CD4-positive, CD25-positive, alpha-beta regulatory T cell (primary cell): ENCODE data around the gene CD82. TPM values are rescaled to one million over a fixed set of nuclear protein-coding genes. Genes with fewer than 3 reads are reported as not detected.

ENCODE experiments used
- ATAC-seq, 2 donors: fragments of 150-1000 bp; cut with Tn5 transposase; one replicate each; pipeline ENCODE4 v1.10.0; 2021; ENCODE audit warnings: low read depth in 2 of 2, moderate number of reproducible peaks in 2 of 2, moderate library complexity in 1 of 2
- DNase-seq, 3 donors: peaks; one replicate each; pipeline versions ENCODE4 v3.0.0 to v3.0.0-alpha.2; 2012 to 2022; ENCODE audit warnings: mixed read lengths in 1 of 3
- H3K27ac ChIP-seq: one replicate; pipeline ENCODE4 v1.7.0; 2013; ENCODE audit warnings: mild to moderate bottlenecking, low read length; ENCODE audit not compliant: insufficient read depth, poor library complexity, severe bottlenecking
- H3K27me3 ChIP-seq: one replicate; pipeline ENCODE4 v1.7.0; 2013; ENCODE audit warnings: low read length; ENCODE audit not compliant: control insufficient read depth, insufficient read depth
- H3K36me3 ChIP-seq: one replicate; pipeline ENCODE4 v1.7.0; 2013; ENCODE audit warnings: mild to moderate bottlenecking, low read length, moderate library complexity; ENCODE audit not compliant: control insufficient read depth, insufficient read depth
- H3K4me1 ChIP-seq: 2 replicates; pipeline ENCODE4 v1.7.0; 2013; ENCODE audit warnings: mild to moderate bottlenecking, low read length; ENCODE audit not compliant: insufficient read depth, control insufficient read depth, poor library complexity, severe bottlenecking
- H3K4me3 ChIP-seq: one replicate; pipeline ENCODE4 v1.7.0; 2013; ENCODE audit warnings: low read depth, mild to moderate bottlenecking, low read length, moderate library complexity
- H3K9me3 ChIP-seq, 2 experiments: 1 replicate in 1 of 2; 2 replicates in 1 of 2; pipeline ENCODE4 v1.7.0; 2013; ENCODE audit warnings: low read length in 2 of 2, mild to moderate bottlenecking in 1 of 2, moderate library complexity in 1 of 2; ENCODE audit not compliant: control insufficient read depth in 2 of 2
- H3K27ac Mint-ChIP-seq, 3 donors: one replicate each; pipeline ENCODE4 v1.8.0; 2020 to 2022; ENCODE audit warnings: mild to moderate bottlenecking in 3 of 3, mixed read lengths in 3 of 3, moderate library complexity in 2 of 3
- H3K27me3 Mint-ChIP-seq: one replicate; pipeline ENCODE4 v1.8.0; 2022; ENCODE audit warnings: mild to moderate bottlenecking, mixed read lengths
- H3K36me3 Mint-ChIP-seq: one replicate; pipeline ENCODE4 v1.8.0; 2020; ENCODE audit warnings: mixed read lengths
- H3K4me1 Mint-ChIP-seq, 4 donors: one replicate each; pipeline ENCODE4 v1.8.0; 2020 to 2022; ENCODE audit warnings: mixed read lengths in 4 of 4, mild to moderate bottlenecking in 1 of 4
- H3K4me3 Mint-ChIP-seq, 4 donors: one replicate each; pipeline ENCODE4 v1.8.0; 2020 to 2022; ENCODE audit warnings: mild to moderate bottlenecking in 4 of 4, mixed read lengths in 4 of 4, moderate library complexity in 3 of 4
- H3K9me3 Mint-ChIP-seq, 7 donors: one replicate each; pipeline ENCODE4 v1.8.0; 2020 to 2022; ENCODE audit warnings: mixed read lengths in 7 of 7, mild to moderate bottlenecking in 3 of 7, moderate library complexity in 2 of 7
- polyA plus RNA-seq, 4 donors: library from polyadenylated mRNA; unstranded; fragments of 300-500 nt; fragmentation: Illumina TruSeq; gene quantifications; one replicate each; pipeline ENCODE4 v1.2.3, GENCODE V29; 2021
- total RNA-seq: library from RNA; stranded (reverse); gene quantifications from one replicate; pipeline ENCODE4 v1.2.3, GENCODE V29; 2022

Gene CD82
- total and polyA plus RNA-seq, 5 donors from 2014 or later = 81.0 to 167 (median 132) TPM

- Histone ChIP-seq H3K27ac (no peak overlapping the region), H3K9me3 (no peaks in the 10 kb centered on the region), H3K27me3 (no peaks in the 10 kb centered on the region), H3K4me3 (no peak overlapping the region), H3K4me1 (peaks cover 79% of the 10 kb centered on the region), H3K36me3 (peaks cover 7% of the 10 kb centered on the region)
- Mint-ChIP-seq H3K27me3 (no peaks in the 10 kb centered on the region), H3K9me3 (no peaks in the 10 kb centered on the region), H3K36me3 (peaks cover 11% of the 10 kb centered on the region), H3K27ac (peak overlapping the region; percentile 23 to 87 (median 65)), H3K4me1 (peaks cover 29 to 87% (median 61%) of the 10 kb centered on the region in 4 donors), H3K4me3 (peak overlapping the region; percentile 28 to 60 (median 56))
- no peak for DNase-seq
- no peak for ATAC-seq
Measured at GRCh38 chr11:44575962-44576361, 10.5 kb downstream of the CD82 start.

- no peak for ATAC-seq
Measured at GRCh38 chr11:44576656-44577055, 11.2 kb downstream of the CD82 start.

GRCh38 chr11:44577231-44577830 lies 11.9 kb downstream of the CD82 start:
- DNase-seq (no peak), ATAC-seq (no peak)
- H3K4me3 ChIP-seq = no peak overlapping the region
- no peaks in the 10 kb centered on the region for H3K9me3 Mint-ChIP-seq
- H3K4me3 Mint-ChIP-seq = peak overlapping the region in 2 of 4 donors; percentile 30 to 74
- H3K27ac ChIP-seq = no peak overlapping the region
- peaks cover 9% of the 10 kb centered on the region for H3K36me3 ChIP-seq
- peaks cover 65% of the 10 kb centered on the region for H3K4me1 ChIP-seq
- no peaks in the 10 kb centered on the region for H3K27me3 Mint-ChIP-seq
- H3K27ac Mint-ChIP-seq = peak overlapping the region in 2 of 3 donors; percentile 79 to 87
- no peaks in the 10 kb centered on the region for H3K27me3 ChIP-seq
- peaks cover 9% of the 10 kb centered on the region for H3K36me3 Mint-ChIP-seq
- H3K9me3 ChIP-seq = peaks cover 0 to under 1% of the 10 kb centered on the region in 2 experiments
- H3K4me1 Mint-ChIP-seq = peaks cover 22 to 74% (median 51%) of the 10 kb centered on the region in 4 donors

More at GRCh38 chr11:44576656-44577055, 11.2 kb downstream of the CD82 start:
- H3K4me3 ChIP-seq = no peak overlapping the region
- H3K27ac ChIP-seq = no peak overlapping the region
- peaks cover 9% of the 10 kb centered on the region for H3K36me3 ChIP-seq
- no peaks in the 10 kb centered on the region for H3K9me3 ChIP-seq
- Mint-ChIP-seq H3K27ac (peak overlapping the region in 1 of 3 donors; percentile 87), H3K4me3 (no peak overlapping the region), H3K9me3 (no peaks in the 10 kb centered on the region), H3K36me3 (peaks cover 11% of the 10 kb centered on the region), H3K27me3 (no peaks in the 10 kb centered on the region), H3K4me1 (peaks cover 28 to 80% (median 57%) of the 10 kb centered on the region in 4 donors)
- DNase-seq = no peak
- H3K4me1 ChIP-seq = peaks cover 72% of the 10 kb centered on the region
- H3K27me3 ChIP-seq = no peaks in the 10 kb centered on the region

GRCh38 chr11:44578279-44578678 lies 12.8 kb downstream of the CD82 start:
- Histone ChIP-seq H3K4me3 (no peak overlapping the region), H3K4me1 (peaks cover 56% of the 10 kb centered on the region), H3K27ac (no peak overlapping the region), H3K36me3 (peaks cover 12% of the 10 kb centered on the region), H3K27me3 (no peaks in the 10 kb centered on the region), H3K9me3 (peaks cover 0 to 9% of the 10 kb centered on the region in 2 experiments)
- ATAC-seq (no peak), DNase-seq (no peak)
- Mint-ChIP-seq H3K27ac (peak overlapping the region; percentile 84 to 92 (median 87)), H3K9me3 (no peaks in the 10 kb centered on the region), H3K36me3 (peaks cover 13% of the 10 kb centered on the region), H3K4me3 (no peak overlapping the region), H3K27me3 (no peaks in the 10 kb centered on the region), H3K4me1 (peaks cover 14 to 68% (median 45%) of the 10 kb centered on the region in 4 donors)

- ATAC-seq (no peak), DNase-seq (no peak)
- Mint-ChIP-seq H3K36me3 (peaks cover 18% of the 10 kb centered on the region), H3K27ac (no peak overlapping the region), H3K9me3 (no peaks in the 10 kb centered on the region), H3K27me3 (no peaks in the 10 kb centered on the region), H3K4me3 (peak overlapping the region in 1 of 4 donors; percentile 43), H3K4me1 (peaks cover 13 to 63% (median 38%) of the 10 kb centered on the region in 4 donors)
- Histone ChIP-seq H3K9me3 (peaks cover 0 to 9% of the 10 kb centered on the region in 2 experiments), H3K27me3 (no peaks in the 10 kb centered on the region), H3K4me3 (no peak overlapping the region), H3K4me1 (peaks cover 45% of the 10 kb centered on the region), H3K27ac (no peak overlapping the region), H3K36me3 (peaks cover 12% of the 10 kb centered on the region)
Measured at GRCh38 chr11:44579302-44579761, 13.9 kb downstream of the CD82 start.

GRCh38 chr11:44580701-44581100 lies 15.2 kb downstream of the CD82 start:
- H3K27ac ChIP-seq = no peak overlapping the region
- H3K27ac Mint-ChIP-seq = peak overlapping the region in 1 of 3 donors; percentile 26
- DNase-seq = no peak

GRCh38 chr11:44581246-44581645 lies 15.8 kb downstream of the CD82 start:
- Histone ChIP-seq H3K27me3 (no peaks in the 10 kb centered on the region), H3K4me3 (no peak overlapping the region), H3K9me3 (peaks cover 0 to 9% of the 10 kb centered on the region in 2 experiments), H3K36me3 (peaks cover 23% of the 10 kb centered on the region), H3K27ac (no peak overlapping the region), H3K4me1 (peaks cover 26% of the 10 kb centered on the region)
- Mint-ChIP-seq H3K27me3 (no peaks in the 10 kb centered on the region), H3K9me3 (no peaks in the 10 kb centered on the region), H3K4me1 (peaks cover 5 to 43% (median 23%) of the 10 kb centered on the region in 4 donors), H3K36me3 (peaks cover 17% of the 10 kb centered on the region), H3K27ac (peak overlapping the region in 1 of 3 donors; percentile 26), H3K4me3 (no peak overlapping the region)
- DNase-seq (no peak), ATAC-seq (no peak)

More at GRCh38 chr11:44580701-44581100, 15.2 kb downstream of the CD82 start:
- H3K36me3 ChIP-seq = peaks cover 23% of the 10 kb centered on the region
- peaks cover 0 to 9% of the 10 kb centered on the region in 2 experiments for H3K9me3 ChIP-seq
- no peak overlapping the region for H3K4me3 ChIP-seq
- no peaks in the 10 kb centered on the region for H3K9me3 Mint-ChIP-seq
- no peaks in the 10 kb centered on the region for H3K27me3 ChIP-seq
- peaks cover 5 to 49% (median 27%) of the 10 kb centered on the region in 4 donors for H3K4me1 Mint-ChIP-seq
- no peak overlapping the region for H3K4me3 Mint-ChIP-seq
- no peaks in the 10 kb centered on the region for H3K27me3 Mint-ChIP-seq
- ATAC-seq = no peak
- H3K36me3 Mint-ChIP-seq = peaks cover 21% of the 10 kb centered on the region
- peaks cover 32% of the 10 kb centered on the region for H3K4me1 ChIP-seq
